ENCODE data around the gene STAU1.
"Not testable (repeated sequence)": the region's sequence is repeated elsewhere in the genome, so short reads cannot be mapped to it uniquely, and the experiment has no call there.

STAU1 gene

GRCh38 chr20:49187851-49188641, at the start of gene STAU1:
Gene STAU1, minus strand, starts transcription at chr20:49188334. Its CDS starts 22,133 bp downstream, at chr20:49166201.
- peak; percentile 92 to 93 for DNase-seq

- no peak for DNase-seq
Observed at GRCh38 chr20:49237531-49237930, 49.4 kb upstream of the STAU1 start.

GRCh38 chr20:49236301-49236700, 48.2 kb upstream of the STAU1 start:
- no peak for DNase-seq

- DNase-seq: no peak
Observed at GRCh38 chr20:49234831-49235230, 46.7 kb upstream of the STAU1 start.

- DNase-seq: no peak
Observed at GRCh38 chr20:49233226-49233625, 45.1 kb upstream of the STAU1 start.

GRCh38 chr20:49231471-49231870, 43.3 kb upstream of the STAU1 start:
- no peak for DNase-seq

- DNase-seq: peak; percentile 56 to 65
Observed at GRCh38 chr20:49230561-49231133, 42.5 kb upstream of the STAU1 start.

- no peak for DNase-seq
Observed at GRCh38 chr20:49230021-49230420, 41.9 kb upstream of the STAU1 start.

GRCh38 chr20:49229381-49229780, 41.2 kb upstream of the STAU1 start:
- no peak for DNase-seq

- DNase-seq: no peak
Observed at GRCh38 chr20:49228676-49229075, 40.5 kb upstream of the STAU1 start.

- no peak for DNase-seq
Observed at GRCh38 chr20:49225896-49226295, 37.8 kb upstream of the STAU1 start.

- no peak for DNase-seq
Observed at GRCh38 chr20:49219924-49220831, 32.0 kb upstream of the STAU1 start.

- peak; percentile 96 to 100 for DNase-seq
Observed at GRCh38 chr20:49219091-49219923, 31.2 kb upstream of the STAU1 start, which contains the start of gene DDX27. Gene DDX27, plus strand, starts transcription at chr20:49219416. Its CDS starts 33 bp downstream, at chr20:49219449.

GRCh38 chr20:49218739-49219090, 30.6 kb upstream of the STAU1 start:
- DNase-seq: not testable (repeated sequence)

- peak; percentile 80 to 99 for DNase-seq
Observed at GRCh38 chr20:49216991-49217578, 29.0 kb upstream of the STAU1 start.

GRCh38 chr20:49215232-49215631, 27.1 kb upstream of the STAU1 start:
- no peak for DNase-seq

GRCh38 chr20:49214571-49214970, 26.4 kb upstream of the STAU1 start:
- peak; percentile 3 to 40 for DNase-seq

GRCh38 chr20:49210757-49211110, 22.6 kb upstream of the STAU1 start:
- DNase-seq: no peak

GRCh38 chr20:49210101-49210756, 22.1 kb upstream of the STAU1 start:
- no peak for DNase-seq

- DNase-seq: peak in 1 of 2 donors; percentile 29
Observed at GRCh38 chr20:49207076-49207475, 18.9 kb upstream of the STAU1 start.

- no peak for DNase-seq
Observed at GRCh38 chr20:49203746-49204145, 15.6 kb upstream of the STAU1 start.

- DNase-seq: no peak
Observed at GRCh38 chr20:49203011-49203410, 14.9 kb upstream of the STAU1 start.
